ENCODE data around the gene EDC4. TPM values are rescaled to one million over a fixed set of nuclear protein-coding genes. Genes with fewer than 3 reads are reported as not detected.

The EDC4 gene
- polyA plus RNA-seq, 4 donors = 30.6 to 76.5 (median 55.2) TPM

GRCh38 chr16:67892899-67893742, 20.3 kb downstream of the EDC4 start, which contains the start of gene PSKH1:
Gene PSKH1, plus strand, starts transcription at chr16:67893254. Its CDS starts 15,496 bp downstream, at chr16:67908750.
- no peaks in the 10 kb centered on the region for H3K27me3 ChIP-seq (ENCODE audit: control insufficient read depth in 3 of 3, insufficient read depth in 3 of 3, low read length in 3 of 3)
- peaks cover 4 to 9% (median 9%) of the 10 kb centered on the region in 3 donors for H3K4me1 ChIP-seq (ENCODE audit: control insufficient read depth in 3 of 3, insufficient read depth in 2 of 3, low read depth in 1 of 3, low read length in 2 of 3)
- WGBS, 3 donors = 0 to 1% (median 0%) methylated on average over 59 to 90 of the region's 90 CpGs
- no peak for FAIRE-seq
- H3K36me3 ChIP-seq (ENCODE audit: control insufficient read depth in 3 of 3, insufficient read depth in 2 of 3, low read depth in 1 of 3, low read length in 3 of 3) = peaks cover 0 to 12% (median 0%) of the 10 kb centered on the region in 3 donors
- DNase-seq = peak; percentile 96 to 98
- peak within 1 kb of the TSS; percentile 81 to 94 (median 86) for H3K4me3 ChIP-seq (ENCODE audit: low read depth in 1 of 3, low read length in 3 of 3)
- H3K9me3 ChIP-seq (ENCODE audit: control insufficient read depth in 2 of 2, insufficient read depth in 1 of 2, low read depth in 1 of 2, low read length in 1 of 2) = no peaks in the 10 kb centered on the region
- peak within 1 kb of the TSS; percentile 95 to 99 (median 96) for H3K27ac ChIP-seq (ENCODE audit: low read depth in 1 of 3, low read length in 2 of 3)

- DNase-seq (peak; percentile 76 to 79), FAIRE-seq (no peak)
- WGBS, 3 donors = 7 to 18% (median 11%) methylated on average over 14 of the region's 14 CpGs
- Histone ChIP-seq H3K9me3 (ENCODE audit: control insufficient read depth in 2 of 2, insufficient read depth in 1 of 2, low read depth in 1 of 2, low read length in 1 of 2) (no peaks in the 10 kb centered on the region), H3K27ac (ENCODE audit: low read depth in 1 of 3, low read length in 2 of 3) (peak overlapping the region; percentile 95 to 99 (median 96)), H3K27me3 (ENCODE audit: control insufficient read depth in 3 of 3, insufficient read depth in 3 of 3, low read length in 3 of 3) (no peaks in the 10 kb centered on the region), H3K4me1 (ENCODE audit: control insufficient read depth in 3 of 3, insufficient read depth in 2 of 3, low read depth in 1 of 3, low read length in 2 of 3) (peaks cover 4 to 9% (median 9%) of the 10 kb centered on the region in 3 donors), H3K36me3 (ENCODE audit: control insufficient read depth in 3 of 3, insufficient read depth in 2 of 3, low read depth in 1 of 3, low read length in 3 of 3) (peaks cover 0 to 10% (median 0%) of the 10 kb centered on the region in 3 donors), H3K4me3 (ENCODE audit: low read depth in 1 of 3, low read length in 3 of 3) (peak overlapping the region; percentile 81 to 94 (median 86))
Measured at GRCh38 chr16:67893743-67894399, 21.0 kb downstream of the EDC4 start.

GRCh38 chr16:67897231-67897630, 24.4 kb downstream of the EDC4 start:
- no peak overlapping the region for H3K4me3 ChIP-seq (ENCODE audit: low read depth in 1 of 3, low read length in 3 of 3)
- H3K27me3 ChIP-seq (ENCODE audit: control insufficient read depth in 3 of 3, insufficient read depth in 3 of 3, low read length in 3 of 3) = no peaks in the 10 kb centered on the region
- 74 to 86% (median 76%) methylated on average over 3 of the region's 3 CpGs for WGBS, 3 donors
- peaks cover 4 to 9% (median 9%) of the 10 kb centered on the region in 3 donors for H3K4me1 ChIP-seq (ENCODE audit: control insufficient read depth in 3 of 3, insufficient read depth in 2 of 3, low read depth in 1 of 3, low read length in 2 of 3)
- no peak overlapping the region for H3K27ac ChIP-seq (ENCODE audit: low read depth in 1 of 3, low read length in 2 of 3)
- no peak for DNase-seq
- no peak for FAIRE-seq
- no peaks in the 10 kb centered on the region for H3K9me3 ChIP-seq (ENCODE audit: control insufficient read depth in 2 of 2, insufficient read depth in 1 of 2, low read depth in 1 of 2, low read length in 1 of 2)
- H3K36me3 ChIP-seq (ENCODE audit: control insufficient read depth in 3 of 3, insufficient read depth in 2 of 3, low read depth in 1 of 3, low read length in 3 of 3) = peaks cover 0 to 24% (median 0%) of the 10 kb centered on the region in 3 donors

GRCh38 chr16:67901734-67902133, 28.9 kb downstream of the EDC4 start:
- WGBS, 3 donors = 48 to 81% (median 66%) methylated on average over 5 of the region's 5 CpGs
- peak in 1 of 2 donors; percentile 30 for DNase-seq
- H3K4me1 ChIP-seq (ENCODE audit: control insufficient read depth in 3 of 3, insufficient read depth in 2 of 3, low read depth in 1 of 3, low read length in 2 of 3) = peaks cover 0 to 5% (median 4%) of the 10 kb centered on the region in 3 donors
- no peak overlapping the region for H3K4me3 ChIP-seq (ENCODE audit: low read depth in 1 of 3, low read length in 3 of 3)
- H3K27ac ChIP-seq (ENCODE audit: low read depth in 1 of 3, low read length in 2 of 3) = no peak overlapping the region
- H3K27me3 ChIP-seq (ENCODE audit: control insufficient read depth in 3 of 3, insufficient read depth in 3 of 3, low read length in 3 of 3) = no peaks in the 10 kb centered on the region
- no peak for FAIRE-seq
- peaks cover 0 to 41% (median 0%) of the 10 kb centered on the region in 3 donors for H3K36me3 ChIP-seq (ENCODE audit: control insufficient read depth in 3 of 3, insufficient read depth in 2 of 3, low read depth in 1 of 3, low read length in 3 of 3)
- H3K9me3 ChIP-seq (ENCODE audit: control insufficient read depth in 2 of 2, insufficient read depth in 1 of 2, low read depth in 1 of 2, low read length in 1 of 2) = no peaks in the 10 kb centered on the region

- DNase-seq (no peak), FAIRE-seq (no peak)
- Histone ChIP-seq H3K27ac (ENCODE audit: low read depth in 1 of 3, low read length in 2 of 3) (no peak overlapping the region), H3K36me3 (ENCODE audit: control insufficient read depth in 3 of 3, insufficient read depth in 2 of 3, low read depth in 1 of 3, low read length in 3 of 3) (peaks cover 0 to 36% (median 0%) of the 10 kb centered on the region in 3 donors), H3K4me3 (ENCODE audit: low read depth in 1 of 3, low read length in 3 of 3) (no peak overlapping the region), H3K27me3 (ENCODE audit: control insufficient read depth in 3 of 3, insufficient read depth in 3 of 3, low read length in 3 of 3) (no peaks in the 10 kb centered on the region), H3K9me3 (ENCODE audit: control insufficient read depth in 2 of 2, insufficient read depth in 1 of 2, low read depth in 1 of 2, low read length in 1 of 2) (no peaks in the 10 kb centered on the region), H3K4me1 (ENCODE audit: control insufficient read depth in 3 of 3, insufficient read depth in 2 of 3, low read depth in 1 of 3, low read length in 2 of 3) (no peaks in the 10 kb centered on the region)
- 68 to 94% (median 91%) methylated on average over 4 of the region's 4 CpGs for WGBS, 3 donors
Measured at GRCh38 chr16:67902831-67903230, 30.0 kb downstream of the EDC4 start.

- FAIRE-seq = no peak
- no peaks in the 10 kb centered on the region for H3K4me1 ChIP-seq (ENCODE audit: control insufficient read depth in 3 of 3, insufficient read depth in 2 of 3, low read depth in 1 of 3, low read length in 2 of 3)
- no peak for DNase-seq
- H3K27ac ChIP-seq (ENCODE audit: low read depth in 1 of 3, low read length in 2 of 3) = no peak overlapping the region
- WGBS, 3 donors = 89 to 91% (median 90%) methylated on average over 11 of the region's 11 CpGs
- H3K4me3 ChIP-seq (ENCODE audit: low read depth in 1 of 3, low read length in 3 of 3) = no peak overlapping the region
- peaks cover 3 to 54% (median 7%) of the 10 kb centered on the region in 3 donors for H3K36me3 ChIP-seq (ENCODE audit: control insufficient read depth in 3 of 3, insufficient read depth in 2 of 3, low read depth in 1 of 3, low read length in 3 of 3)
- no peaks in the 10 kb centered on the region for H3K9me3 ChIP-seq (ENCODE audit: control insufficient read depth in 2 of 2, insufficient read depth in 1 of 2, low read depth in 1 of 2, low read length in 1 of 2)
- no peaks in the 10 kb centered on the region for H3K27me3 ChIP-seq (ENCODE audit: control insufficient read depth in 3 of 3, insufficient read depth in 3 of 3, low read length in 3 of 3)
Measured at GRCh38 chr16:67907397-67908180, 34.7 kb downstream of the EDC4 start.

- no peaks in the 10 kb centered on the region for H3K4me1 ChIP-seq (ENCODE audit: control insufficient read depth in 3 of 3, insufficient read depth in 2 of 3, low read depth in 1 of 3, low read length in 2 of 3)
- H3K4me3 ChIP-seq (ENCODE audit: low read depth in 1 of 3, low read length in 3 of 3) = no peak overlapping the region
- DNase-seq (no peak), FAIRE-seq (no peak)
- no peaks in the 10 kb centered on the region for H3K27me3 ChIP-seq (ENCODE audit: control insufficient read depth in 3 of 3, insufficient read depth in 3 of 3, low read length in 3 of 3)
- peaks cover 3 to 48% (median 7%) of the 10 kb centered on the region in 3 donors for H3K36me3 ChIP-seq (ENCODE audit: control insufficient read depth in 3 of 3, insufficient read depth in 2 of 3, low read depth in 1 of 3, low read length in 3 of 3)
- H3K9me3 ChIP-seq (ENCODE audit: control insufficient read depth in 2 of 2, insufficient read depth in 1 of 2, low read depth in 1 of 2, low read length in 1 of 2) = no peaks in the 10 kb centered on the region
- 97% methylated on average over 36 of the region's 36 CpGs for WGBS, 3 donors
- H3K27ac ChIP-seq (ENCODE audit: low read depth in 1 of 3, low read length in 2 of 3) = no peak overlapping the region
Measured at GRCh38 chr16:67909056-67909742, 36.3 kb downstream of the EDC4 start.

Measured in small intestine (tissue), 7 donors.